HEK293T (cell line): ENCODE measurements around the gene TPI1.
"Not testable (repeated sequence)": the region's sequence is repeated elsewhere in the genome, so short reads cannot be mapped to it uniquely, and the experiment has no call there.

Experiments used
- CTCF ChIA-PET: fragments of 350-600 bp; formaldehyde crosslinking; extraction: SDS; loops from one replicate; lab custom pipeline; 2021; ENCODE audit warnings: antibody characterized with exemption, inconsistent platforms; lab: Yijun Ruan, JAX
- POLR2A ChIA-PET: fragments of 350-600 bp; formaldehyde crosslinking; extraction: SDS; loops from one replicate; lab custom pipeline; 2020; ENCODE audit warnings: antibody characterized with exemption, inconsistent platforms; lab: Yijun Ruan, JAX
- DNase-seq: peaks from one replicate; pipeline ENCODE4 v3.0.0; 2012; ENCODE audit warnings: mixed read lengths; ENCODE audit errors: extremely low spot score
- ARNT ChIP-seq: fragments of 450-650 bp; IDR thresholded peaks from 2 replicates; pipeline ENCODE4 v1.6.1; 2017; ENCODE audit warnings: mild to moderate bottlenecking
- BHLHE40 ChIP-seq: fragments of 450-650 bp; IDR thresholded peaks from 2 replicates; pipeline ENCODE4 v1.6.1; 2016; ENCODE audit warnings: mild to moderate bottlenecking, moderate library complexity, borderline replicate concordance
- CTBP1 ChIP-seq: fragments of 450-650 bp; IDR thresholded peaks from 2 replicates; pipeline ENCODE4 v1.6.1; 2016; ENCODE audit warnings: borderline replicate concordance
- ELF4 ChIP-seq: fragments of 450-650 bp; IDR thresholded peaks from 2 replicates; pipeline ENCODE4 v1.6.1; 2017; ENCODE audit warnings: antibody characterized with exemption
- FOXA1 ChIP-seq: fragments of 450-650 bp; IDR thresholded peaks from 2 replicates; pipeline ENCODE4 v1.6.1; 2016; ENCODE audit warnings: mild to moderate bottlenecking
- FOXK2 ChIP-seq: fragments of 450-650 bp; IDR thresholded peaks from 2 replicates; pipeline ENCODE4 v1.6.1; 2016; ENCODE audit warnings: mild to moderate bottlenecking
- FOXM1 ChIP-seq: fragments of 450-650 bp; IDR thresholded peaks from 2 replicates; pipeline ENCODE4 v1.6.1; 2017; ENCODE audit warnings: mild to moderate bottlenecking, borderline replicate concordance
- HDGF ChIP-seq: fragments of 450-650 bp; IDR thresholded peaks from 2 replicates; pipeline ENCODE4 v1.6.1; 2017; ENCODE audit warnings: antibody characterized with exemption, borderline replicate concordance
- L3MBTL2 ChIP-seq: fragments of 450-650 bp; conservative IDR thresholded peaks from 2 replicates; pipeline ENCODE4 v1.6.1; 2016; ENCODE audit warnings: mild to moderate bottlenecking
- LEF1 ChIP-seq: fragments of 450-650 bp; IDR thresholded peaks from 2 replicates; pipeline ENCODE4 v1.6.1; 2017; ENCODE audit warnings: mild to moderate bottlenecking, borderline replicate concordance
- NFRKB ChIP-seq: fragments of 450-650 bp; IDR thresholded peaks from 2 replicates; pipeline ENCODE4 v1.6.1; 2016; ENCODE audit warnings: mild to moderate bottlenecking, moderate library complexity
- SP1 ChIP-seq: fragments of 450-650 bp; IDR thresholded peaks from 2 replicates; pipeline ENCODE4 v1.6.1; 2017
- SUZ12 ChIP-seq: fragments of 450-650 bp; IDR thresholded peaks from 2 replicates; pipeline ENCODE4 v1.6.1; 2016; ENCODE audit warnings: mild to moderate bottlenecking
- TARDBP ChIP-seq: fragments of 450-650 bp; IDR thresholded peaks from 2 replicates; pipeline ENCODE4 v1.6.1; 2016
- ZNF384 ChIP-seq: fragments of 450-650 bp; IDR thresholded peaks from 2 replicates; pipeline ENCODE4 v1.6.1; 2016
- TF ChIP-seq, protein P1 (sequence below): fragments of 450-650 bp; IDR thresholded peaks from 2 replicates; pipeline ENCODE4 v1.6.1; 2016

TPI1 gene

DNA sequence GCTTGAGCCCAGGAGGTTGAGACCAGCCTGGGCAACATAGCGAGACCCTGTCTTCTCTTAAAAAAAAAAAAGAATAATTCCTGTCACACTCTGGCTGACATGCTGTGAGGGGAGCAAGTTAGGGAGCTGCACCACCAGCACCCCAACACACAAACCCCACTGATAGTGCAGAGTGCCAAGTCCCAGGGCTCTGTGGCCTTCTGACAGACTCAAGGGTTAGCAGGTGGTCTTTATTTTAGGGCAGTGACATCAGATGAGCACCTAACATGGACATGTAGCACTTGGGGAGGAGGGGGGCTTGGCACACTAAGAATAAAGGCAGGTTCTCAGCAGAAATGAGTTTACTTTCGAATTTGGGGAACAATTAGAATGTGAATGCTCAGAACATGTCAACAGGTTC lies 8.5 kb upstream of the TPI1 start:
- POLR2A ChIA-PET, result no interaction called here
- TF ChIP-seq L3MBTL2, result no peak
- TF ChIP-seq SP1, result no peak
- no peak for TF ChIP-seq SUZ12
- TF ChIP-seq ELF4, result no peak
- TF ChIP-seq FOXA1, result no peak
- no peak for TF ChIP-seq BHLHE40
- DNase-seq, result no peak
- CTCF ChIA-PET, result no interaction called here

GRCh38 chr12:6860116-6860515 lies 7.2 kb upstream of the TPI1 start:
- ChIA-PET CTCF (no interaction called here), POLR2A (interaction anchor here (0.7 kb wide), 1 partner anchor 9 kb away, joined by 3 read pairs; no protein-coding TSS in a partner anchor)
- DNase-seq, result no peak
- TF ChIP-seq TARDBP (no peak), ZNF384 (no peak), ELF4 (no peak), BHLHE40 (no peak), ARNT (no peak)

DNA sequence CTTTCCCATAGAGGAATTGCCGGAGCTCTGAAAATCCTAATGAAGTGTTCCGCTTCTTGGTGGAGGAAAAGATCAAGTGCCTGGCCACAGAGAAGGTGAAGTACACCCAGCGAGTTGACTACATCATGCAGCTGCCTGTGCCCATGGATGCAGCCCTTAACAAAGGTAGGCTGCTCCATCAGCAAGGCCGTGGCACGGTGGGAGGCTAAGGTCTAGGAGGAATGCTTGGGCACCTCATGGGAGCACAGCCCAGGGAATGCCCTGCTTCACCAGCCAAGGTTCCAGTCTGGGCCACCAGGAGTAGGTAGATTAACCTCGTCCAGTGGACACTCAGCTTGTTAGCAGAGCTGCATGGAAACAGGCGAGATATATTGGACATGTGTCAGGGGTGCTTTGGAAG lies 6.4 kb upstream of the TPI1 start:
- ChIA-PET CTCF (interaction anchor here (0.9 kb wide), 1 partner anchor 30 kb away, joined by 3 read pairs; no protein-coding TSS in a partner anchor), POLR2A (interaction anchor here (0.9 to 2.0 kb wide), 3 partner anchors 8 to 9 kb away, joined by 3 to 11 read pairs (median 3); partner anchors contain the start of genes CDCA3 and USP5)
- no peak for DNase-seq
- no peak for TF ChIP-seq FOXM1
- TF ChIP-seq, protein P1, sequence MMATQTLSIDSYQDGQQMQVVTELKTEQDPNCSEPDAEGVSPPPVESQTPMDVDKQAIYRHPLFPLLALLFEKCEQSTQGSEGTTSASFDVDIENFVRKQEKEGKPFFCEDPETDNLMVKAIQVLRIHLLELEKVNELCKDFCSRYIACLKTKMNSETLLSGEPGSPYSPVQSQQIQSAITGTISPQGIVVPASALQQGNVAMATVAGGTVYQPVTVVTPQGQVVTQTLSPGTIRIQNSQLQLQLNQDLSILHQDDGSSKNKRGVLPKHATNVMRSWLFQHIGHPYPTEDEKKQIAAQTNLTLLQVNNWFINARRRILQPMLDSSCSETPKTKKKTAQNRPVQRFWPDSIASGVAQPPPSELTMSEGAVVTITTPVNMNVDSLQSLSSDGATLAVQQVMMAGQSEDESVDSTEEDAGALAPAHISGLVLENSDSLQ, result no peak
- TF ChIP-seq ZNF384, result no peak
- no peak for TF ChIP-seq L3MBTL2
- TF ChIP-seq ARNT, result no peak
- TF ChIP-seq FOXK2, result no peak
- TF ChIP-seq LEF1, result no peak

DNA sequence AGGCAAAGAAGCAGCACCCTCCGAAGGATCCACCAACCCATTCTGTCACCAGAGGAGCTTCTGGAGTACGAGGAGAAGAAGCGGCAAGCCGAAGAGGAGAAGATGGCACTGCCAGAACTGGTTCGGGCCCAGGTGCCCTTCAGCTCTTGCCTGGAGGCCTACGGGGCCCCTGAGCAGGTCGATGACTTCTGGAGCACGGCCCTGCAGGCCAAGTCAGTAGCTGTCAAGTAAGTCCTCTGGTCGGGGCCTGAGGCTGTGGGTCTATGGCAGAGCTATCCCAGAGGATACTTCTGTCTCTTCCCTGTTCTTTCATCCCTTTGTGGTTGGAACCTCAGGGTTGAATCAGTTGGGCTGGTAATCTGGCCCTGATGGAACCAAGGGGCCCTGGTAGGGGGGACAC lies 5.9 kb upstream of the TPI1 start:
- POLR2A ChIA-PET, result interaction anchor here (0.8 to 2.0 kb wide), 4 partner anchors 8 to 137 kb away, joined by 3 to 11 read pairs (median 3); partner anchors contain the start of genes CDCA3, COPS7A and USP5

GRCh38 chr12:6863033-6863432 lies 4.3 kb upstream of the TPI1 start:
- CTCF ChIA-PET, result no interaction called here
- POLR2A ChIA-PET, result interaction anchor here (1.2 to 12.4 kb wide), 3 partner anchors 10 to 30 kb away, joined by 3 to 214 read pairs (median 7); partner anchors contain the start of genes CDCA3, SPSB2 and USP5
- TF ChIP-seq SUZ12, result no peak
- TF ChIP-seq ARNT, result no peak
- no peak for TF ChIP-seq BHLHE40
- no peak for TF ChIP-seq FOXK2
- no peak for TF ChIP-seq L3MBTL2
- TF ChIP-seq CTBP1, result no peak
- TF ChIP-seq ZNF384, result no peak
- TF ChIP-seq, protein P1, result no peak
- TF ChIP-seq SP1, result no peak
- TF ChIP-seq LEF1, result no peak
- TF ChIP-seq FOXA1, result no peak
- no peak for TF ChIP-seq NFRKB
- DNase-seq, result no peak

More for the DNA sequence above, 5.9 kb upstream of the TPI1 start:
- no peak for DNase-seq
- no peak for TF ChIP-seq FOXM1
- no peak for TF ChIP-seq SUZ12
- no peak for TF ChIP-seq SP1
- no peak for TF ChIP-seq HDGF
- no peak for TF ChIP-seq L3MBTL2
- no peak for TF ChIP-seq FOXK2
- TF ChIP-seq ARNT, result no peak
- TF ChIP-seq ZNF384, result no peak
- TF ChIP-seq TARDBP, result no peak
- no peak for TF ChIP-seq FOXA1
- TF ChIP-seq CTBP1, result no peak
- TF ChIP-seq, protein P1, result no peak
- TF ChIP-seq NFRKB, result no peak
- CTCF ChIA-PET, result interaction anchor here (0.9 kb wide), 1 partner anchor 30 kb away, joined by 3 read pairs; no protein-coding TSS in a partner anchor

DNA sequence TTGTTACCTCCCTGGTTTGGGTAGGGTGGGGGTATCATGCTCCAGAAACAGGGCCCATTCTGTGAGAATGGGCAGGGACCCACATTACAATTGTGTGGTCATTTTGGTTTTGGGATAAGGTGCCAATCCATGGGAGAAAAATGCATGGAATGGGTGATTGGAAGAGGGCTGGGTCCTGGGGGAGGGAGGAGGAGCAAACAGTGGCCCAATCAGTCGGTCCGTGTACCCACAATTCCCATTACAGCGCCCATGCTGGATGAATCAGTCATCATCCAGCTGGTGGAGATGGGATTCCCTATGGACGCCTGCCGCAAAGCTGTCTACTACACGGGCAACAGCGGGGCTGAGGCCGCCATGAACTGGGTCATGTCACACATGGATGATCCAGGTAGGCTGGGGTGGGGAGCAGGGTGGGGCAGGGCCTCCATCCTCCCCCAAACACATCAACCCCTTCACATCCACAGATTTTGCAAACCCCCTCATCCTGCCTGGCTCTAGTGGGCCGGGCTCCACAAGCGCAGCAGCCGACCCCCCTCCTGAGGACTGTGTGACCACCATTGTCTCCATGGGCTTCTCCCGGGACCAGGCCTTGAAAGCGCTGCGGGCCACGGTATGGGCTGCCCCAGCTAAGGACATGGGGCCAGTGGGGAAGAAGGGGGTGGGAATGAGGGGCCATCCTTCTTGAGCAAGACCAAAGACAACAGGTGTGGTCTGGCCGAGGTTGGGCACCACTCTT lies 3.6 kb upstream of the TPI1 start:
- CTCF ChIA-PET, result no interaction called here
- POLR2A ChIA-PET, result interaction anchor here (1.1 to 12.4 kb wide), 4 partner anchors 9 to 80 kb away, joined by 3 to 214 read pairs (median 8); partner anchors contain the start of genes C12orf57, CDCA3, RNU7-1 and SPSB2
- DNase-seq, result no peak

GRCh38 chr12:6865307-6865706 lies 2.0 kb upstream of the TPI1 start:
- ChIA-PET POLR2A (interaction anchor here (0.9 to 12.4 kb wide), 5 partner anchors 12 to 97 kb away, joined by 3 to 214 read pairs (median 4); partner anchors contain the start of genes C12orf57, CDCA3, RNU7-1 and USP5), CTCF (interaction anchor here (0.9 to 1.4 kb wide), 2 partner anchors 26 to 79 kb away, joined by 3 read pairs; no protein-coding TSS in a partner anchor)
- not testable (repeated sequence) for DNase-seq

More for the DNA sequence above, 3.6 kb upstream of the TPI1 start:
- TF ChIP-seq SP1, result no peak
- TF ChIP-seq FOXM1, result no peak
- TF ChIP-seq LEF1, result no peak
- no peak for TF ChIP-seq TARDBP
- TF ChIP-seq ZNF384, result no peak
- TF ChIP-seq HDGF, result no peak
